Measurements from ENCODE around the gene CATSPERZ.

DNA sequence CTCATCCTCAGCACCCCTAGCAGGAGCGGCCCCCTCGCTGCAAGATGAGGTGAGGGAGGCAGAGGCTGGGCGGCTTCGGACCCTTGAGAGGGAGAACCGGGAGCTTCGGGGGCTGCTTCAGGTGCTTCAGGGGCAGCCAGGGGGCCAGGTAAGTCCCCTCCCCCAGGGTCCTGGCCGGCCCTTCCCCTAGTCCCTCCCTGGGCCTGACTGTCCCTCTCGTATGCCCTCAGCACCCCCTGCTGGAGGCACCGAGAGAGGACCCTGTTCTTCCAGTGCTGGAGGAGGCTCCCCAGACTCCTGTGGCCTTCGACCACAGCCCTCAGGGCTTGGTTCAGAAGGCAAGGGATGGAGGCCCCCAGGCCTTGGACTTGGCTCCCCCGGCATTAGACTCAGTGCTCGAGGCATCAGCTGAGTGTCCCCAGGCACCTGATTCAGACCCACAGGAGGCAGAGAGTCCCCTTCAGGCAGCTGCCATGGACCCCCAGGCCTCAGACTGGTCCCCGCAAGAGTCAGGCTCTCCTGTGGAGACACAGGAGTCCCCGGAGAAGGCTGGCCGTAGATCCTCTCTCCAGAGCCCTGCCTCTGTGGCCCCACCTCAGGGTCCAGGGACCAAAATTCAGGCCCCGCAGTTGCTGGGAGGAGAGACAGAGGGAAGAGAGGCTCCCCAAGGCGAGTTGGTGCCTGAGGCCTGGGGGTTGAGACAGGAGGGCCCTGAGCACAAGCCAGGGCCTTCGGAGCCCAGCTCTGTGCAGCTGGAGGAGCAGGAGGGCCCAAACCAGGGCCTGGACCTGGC lies 43.8 kb downstream of the CATSPERZ start:
- peak; percentile 12 to 36 (median 19) for TF ChIP-seq CTCF (IDR thresholded peaks at IDR 0.05)
- TF ChIP-seq POLR2A (IDR thresholded peaks at IDR 0.05), result no peak

Measured in right lobe of liver (tissue), 4 donors.